K562 (cell line): ENCODE data around the gene PHF21A. TPM values are rescaled to one million over a fixed set of nuclear protein-coding genes. Genes with fewer than 3 reads are reported as not detected.

Source experiments
- ATAC-seq: fragments of 200-7000 bp; cut with Tn5 transposase; 3 replicates; pipeline ENCODE4 v1.9.1; 2020; ENCODE audit warnings: moderate library complexity
- BruUV-seq: library from RNA; stranded (reverse); fragments of 400-500 nt; replicated peaks from 2 replicates; lab custom pipeline; 2021; lab: Mats Ljungman, UMichigan
- CTCF ChIA-PET: fragments of 300-600 bp; formaldehyde crosslinking; extraction: SDS; loops from one replicate; lab custom pipeline; 2021; ENCODE audit warnings: low intra/inter-chr PET ratio; lab: Yijun Ruan, JAX
- POLR2A ChIA-PET: fragments of 300-600, 350-650 bp; sonication (Branson Sonifier 250); formaldehyde crosslinking; extraction: SDS; loops from one replicate; lab custom pipeline; 2021; ENCODE audit warnings: antibody characterized with exemption, inconsistent platforms; lab: Yijun Ruan, JAX
- DNase-seq, 4 experiments: peaks; one replicate each; pipeline versions ENCODE4 v3.0.0 to v3.0.0-alpha.2; 2011 to 2018; ENCODE audit warnings: low spot score in 3 of 4, mixed read lengths in 3 of 4; ENCODE audit errors: extremely low read depth in 1 of 4
- FAIRE-seq: peaks from 2 replicates; lab custom pipeline; 2011; peaks lifted over from hg19 to GRCh38; lab: Jason Lieb, UNC
- H2AFZ ChIP-seq: 2 replicates; pipeline ENCODE4 v1.6.0; 2011; ENCODE audit warnings: low read depth, low read length, control low read depth, inconsistent platforms
- H3K27ac ChIP-seq: fragments of 200-600 bp; 3 replicates; pipeline ENCODE4 v1.8.0; 2011; ENCODE audit warnings: low read depth, mild to moderate bottlenecking, control low read depth, inconsistent platforms, low read length, moderate library complexity, mixed read lengths; ENCODE audit errors: extremely low read depth
- H3K27me3 ChIP-seq, 2 experiments: fragments of 300-600 bp in 1 of 2; 2 replicates in 1 of 2; 3 replicates in 1 of 2; pipeline versions ENCODE4 v1.6.0 to v1.8.0; 2011; ENCODE audit warnings: inconsistent platforms in 2 of 2, low read length in 2 of 2, mild to moderate bottlenecking in 1 of 2, mixed read lengths in 1 of 2, moderate library complexity in 1 of 2; ENCODE audit not compliant: control insufficient read depth in 2 of 2, insufficient read depth in 2 of 2
- H3K36me3 ChIP-seq: fragments of 300-600 bp; 3 replicates; pipeline ENCODE4 v1.8.0; 2011; ENCODE audit warnings: mild to moderate bottlenecking, low read length, inconsistent platforms; ENCODE audit not compliant: control insufficient read depth, insufficient read depth
- H3K4me1 ChIP-seq, 2 experiments: fragments of 200-600 bp in 1 of 2; replicated peaks in 1 of 2; 2 replicates in 1 of 2; 3 replicates in 1 of 2; pipeline versions ENCODE4 v1.5.1 to v1.8.0; 2011; ENCODE audit warnings: inconsistent platforms in 2 of 2, low read length in 2 of 2, mild to moderate bottlenecking in 1 of 2, mixed read lengths in 1 of 2, moderate library complexity in 1 of 2; ENCODE audit not compliant: control insufficient read depth in 2 of 2, insufficient read depth in 2 of 2
- H3K4me2 ChIP-seq: 2 replicates; pipeline ENCODE4 v1.6.1; 2011; ENCODE audit warnings: low read length, control low read depth, inconsistent platforms, mixed read lengths; ENCODE audit not compliant: insufficient read depth
- H3K4me3 ChIP-seq: fragments of 200-600 bp; sonication (generic), shearing (Covaris generic); 2 replicates; pipeline ENCODE4 v1.5.1; 2016; ENCODE audit warnings: control low read depth, inconsistent platforms
- H3K79me2 ChIP-seq: fragments of 200-600 bp; 3 replicates; pipeline ENCODE4 v1.8.0; 2011; ENCODE audit warnings: low read length, inconsistent platforms; ENCODE audit not compliant: control insufficient read depth, insufficient read depth
- H3K9ac ChIP-seq, 2 experiments: 2 replicates each; pipeline versions ENCODE4 v1.6.0 to v1.6.1; 2011; ENCODE audit warnings: low read depth in 2 of 2, low read length in 2 of 2, control low read depth in 1 of 2, inconsistent platforms in 1 of 2, mild to moderate bottlenecking in 1 of 2, mixed read lengths in 1 of 2; ENCODE audit not compliant: insufficient read depth in 1 of 2
- H3K9me1 ChIP-seq: one replicate; pipeline ENCODE4 v1.6.0; 2011; ENCODE audit warnings: inconsistent platforms, mild to moderate bottlenecking, low read length, moderate library complexity; ENCODE audit not compliant: control insufficient read depth, insufficient read depth
- H3K9me3 ChIP-seq: replicated peaks from 2 replicates; pipeline ENCODE4 v1.5.1; 2011; ENCODE audit warnings: low read depth, low read length, inconsistent platforms; ENCODE audit not compliant: control insufficient read depth, insufficient read depth
- H4K20me1 ChIP-seq: replicated peaks from 2 replicates; pipeline ENCODE4 v1.6.1; 2011; ENCODE audit warnings: low read length, inconsistent platforms, mixed read lengths; ENCODE audit not compliant: control insufficient read depth, insufficient read depth
- ERF ChIP-seq: fragments of 450-650 bp; formaldehyde crosslinking; IDR thresholded peaks from 2 replicates; pipeline ENCODE4 v1.4.0; 2020; ENCODE audit warnings: mild to moderate bottlenecking, mixed read lengths
- LARP7 ChIP-seq: fragments of 450-650 bp; IDR thresholded peaks from 2 replicates; pipeline ENCODE4 v1.6.1; 2016
- RFX5 ChIP-seq: IDR thresholded peaks from 2 replicates; pipeline ENCODE4 v1.6.1; 2011; ENCODE audit warnings: low read depth, mild to moderate bottlenecking, improper control_type of control experiment, low read length
- WGBS: fragments of 100-300 bp; shearing (Covaris generic); methylation state at CpG from one replicate; pipeline ENCODE4 v1.1.6; 2016; ENCODE audit warnings: low coverage, mixed read lengths; ENCODE audit not compliant: insufficient coverage; ENCODE audit errors: missing lambda C conversion rate; 5-methylcytosine and 5-hydroxymethylcytosine counted together
- in situ Hi-C: fragments of 300-500 bp; cut with MboI; formaldehyde crosslinking; loops from 4 replicates; pipeline ENCODE4 v1.15.0; 2018; ENCODE audit warnings: inconsistent platforms, mixed read lengths
- intact Hi-C: fragments of 100-400 bp; cut with micrococcal nuclease; formaldehyde crosslinking; loops from 2 replicates; pipeline ENCODE4 v1.14.2; 2022
- polyA plus RNA-seq, 8 experiments: library from polyadenylated mRNA; depleted of rRNA in 4 of 8; stranded (reverse) in 5 of 8; unstranded in 3 of 8; fragments of >200 nt; fragmentation: Nextera tagmentation in 2 of 8; fragmentation: Illumina TruSeq in 1 of 8; extraction: Ambion mirVana in 2 of 8; extraction: Trizol in 1 of 8; gene quantifications; 2 replicates each; pipeline versions ENCODE4 v1.2.1 to v1.2.3, GENCODE V29; 2011 to 2014; ENCODE audit warnings: inconsistent platforms in 1 of 8, missing spikeins in 1 of 8
- total RNA-seq, 7 experiments: library from RNA; depleted of rRNA in 6 of 7; stranded (reverse); fragments of >200 nt in 6 of 7; fragmentation: Illumina TruSeq in 2 of 7; extraction: Trizol in 2 of 7; gene quantifications; 2 replicates each; pipeline versions ENCODE4 v1.2.1 to v1.2.3, GENCODE V29; 2011 to 2021; ENCODE audit warnings: low replicate concordance in 1 of 7
- TF ChIP-seq, protein P1 (sequence below): fragments of 200-400 bp; formaldehyde crosslinking; IDR thresholded peaks from 2 replicates; pipeline ENCODE4 v1.6.1; 2017; ENCODE audit warnings: mild to moderate bottlenecking, low read depth, low read length, moderate library complexity
- TF ChIP-seq, protein P2 (sequence below): fragments of 450-650 bp; formaldehyde crosslinking; IDR thresholded peaks from 2 replicates; pipeline ENCODE4 v1.4.0; 2020; ENCODE audit warnings: mild to moderate bottlenecking, moderate library complexity
- TF ChIP-seq, protein P3 (sequence below): sonication (generic); formaldehyde crosslinking; IDR thresholded peaks from 2 replicates; pipeline ENCODE4 v1.8.0; 2022; ENCODE audit warnings: mild to moderate bottlenecking, missing genetic modification reagents
- TF ChIP-seq, protein P4 (sequence below): fragments of 450-650 bp; formaldehyde crosslinking; IDR thresholded peaks from 2 replicates; pipeline ENCODE4 v1.4.0; 2022; ENCODE audit warnings: mild to moderate bottlenecking, moderate library complexity

PHF21A gene
- total and polyA plus RNA-seq, 9 of the 15 experiments (the other 6 are each of a cell fraction or from before 2014, with no cell fraction given), result 1.5 to 32.4 (median 10.7) TPM

DNA sequence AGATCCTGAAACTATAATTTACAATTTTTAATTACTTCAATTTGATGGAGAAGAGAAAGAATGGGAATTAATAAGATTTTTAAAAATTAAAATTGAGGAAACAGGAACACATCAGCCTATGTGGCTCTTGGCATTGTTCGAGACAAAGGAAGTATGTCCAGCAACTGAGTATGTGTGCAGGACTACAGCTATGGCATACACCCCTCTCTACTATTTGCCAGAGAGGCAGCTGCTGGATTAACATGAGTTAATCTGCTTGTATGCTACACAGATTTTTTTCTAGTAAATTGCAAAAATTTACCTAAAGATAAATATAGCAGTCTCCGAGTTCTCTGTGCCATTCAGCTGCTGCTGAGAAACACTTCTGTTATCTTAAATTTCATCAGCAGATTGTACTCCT, 70.6 kb downstream of the PHF21A start:
- H3K4me1 ChIP-seq, result peaks cover 0 to 11% of the 10 kb centered on the region in 2 experiments; a peak in 3 of 5 replicates
- no peak overlapping the region for H3K4me3 ChIP-seq
- CTCF ChIA-PET, result no interaction called here

More for the DNA sequence above, 70.6 kb downstream of the PHF21A start:
- BruUV-seq, result no TSS peak
- no peaks in the 10 kb centered on the region for H4K20me1 ChIP-seq
- in situ Hi-C loops, result no loop called here
- H3K9me1 ChIP-seq, result no peaks in the 10 kb centered on the region
- no peak overlapping the region for H3K9ac ChIP-seq
- TF ChIP-seq, protein P1, sequence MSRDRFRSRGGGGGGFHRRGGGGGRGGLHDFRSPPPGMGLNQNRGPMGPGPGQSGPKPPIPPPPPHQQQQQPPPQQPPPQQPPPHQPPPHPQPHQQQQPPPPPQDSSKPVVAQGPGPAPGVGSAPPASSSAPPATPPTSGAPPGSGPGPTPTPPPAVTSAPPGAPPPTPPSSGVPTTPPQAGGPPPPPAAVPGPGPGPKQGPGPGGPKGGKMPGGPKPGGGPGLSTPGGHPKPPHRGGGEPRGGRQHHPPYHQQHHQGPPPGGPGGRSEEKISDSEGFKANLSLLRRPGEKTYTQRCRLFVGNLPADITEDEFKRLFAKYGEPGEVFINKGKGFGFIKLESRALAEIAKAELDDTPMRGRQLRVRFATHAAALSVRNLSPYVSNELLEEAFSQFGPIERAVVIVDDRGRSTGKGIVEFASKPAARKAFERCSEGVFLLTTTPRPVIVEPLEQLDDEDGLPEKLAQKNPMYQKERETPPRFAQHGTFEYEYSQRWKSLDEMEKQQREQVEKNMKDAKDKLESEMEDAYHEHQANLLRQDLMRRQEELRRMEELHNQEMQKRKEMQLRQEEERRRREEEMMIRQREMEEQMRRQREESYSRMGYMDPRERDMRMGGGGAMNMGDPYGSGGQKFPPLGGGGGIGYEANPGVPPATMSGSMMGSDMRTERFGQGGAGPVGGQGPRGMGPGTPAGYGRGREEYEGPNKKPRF, result no peak
- TF ChIP-seq, protein P2, sequence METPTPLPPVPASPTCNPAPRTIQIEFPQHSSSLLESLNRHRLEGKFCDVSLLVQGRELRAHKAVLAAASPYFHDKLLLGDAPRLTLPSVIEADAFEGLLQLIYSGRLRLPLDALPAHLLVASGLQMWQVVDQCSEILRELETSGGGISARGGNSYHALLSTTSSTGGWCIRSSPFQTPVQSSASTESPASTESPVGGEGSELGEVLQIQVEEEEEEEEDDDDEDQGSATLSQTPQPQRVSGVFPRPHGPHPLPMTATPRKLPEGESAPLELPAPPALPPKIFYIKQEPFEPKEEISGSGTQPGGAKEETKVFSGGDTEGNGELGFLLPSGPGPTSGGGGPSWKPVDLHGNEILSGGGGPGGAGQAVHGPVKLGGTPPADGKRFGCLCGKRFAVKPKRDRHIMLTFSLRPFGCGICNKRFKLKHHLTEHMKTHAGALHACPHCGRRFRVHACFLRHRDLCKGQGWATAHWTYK, result no peak
- TF ChIP-seq LARP7 (no peak), ERF (CRISPR knock-in tag) (no peak), RFX5 (no peak)
- TF ChIP-seq, protein P3, sequence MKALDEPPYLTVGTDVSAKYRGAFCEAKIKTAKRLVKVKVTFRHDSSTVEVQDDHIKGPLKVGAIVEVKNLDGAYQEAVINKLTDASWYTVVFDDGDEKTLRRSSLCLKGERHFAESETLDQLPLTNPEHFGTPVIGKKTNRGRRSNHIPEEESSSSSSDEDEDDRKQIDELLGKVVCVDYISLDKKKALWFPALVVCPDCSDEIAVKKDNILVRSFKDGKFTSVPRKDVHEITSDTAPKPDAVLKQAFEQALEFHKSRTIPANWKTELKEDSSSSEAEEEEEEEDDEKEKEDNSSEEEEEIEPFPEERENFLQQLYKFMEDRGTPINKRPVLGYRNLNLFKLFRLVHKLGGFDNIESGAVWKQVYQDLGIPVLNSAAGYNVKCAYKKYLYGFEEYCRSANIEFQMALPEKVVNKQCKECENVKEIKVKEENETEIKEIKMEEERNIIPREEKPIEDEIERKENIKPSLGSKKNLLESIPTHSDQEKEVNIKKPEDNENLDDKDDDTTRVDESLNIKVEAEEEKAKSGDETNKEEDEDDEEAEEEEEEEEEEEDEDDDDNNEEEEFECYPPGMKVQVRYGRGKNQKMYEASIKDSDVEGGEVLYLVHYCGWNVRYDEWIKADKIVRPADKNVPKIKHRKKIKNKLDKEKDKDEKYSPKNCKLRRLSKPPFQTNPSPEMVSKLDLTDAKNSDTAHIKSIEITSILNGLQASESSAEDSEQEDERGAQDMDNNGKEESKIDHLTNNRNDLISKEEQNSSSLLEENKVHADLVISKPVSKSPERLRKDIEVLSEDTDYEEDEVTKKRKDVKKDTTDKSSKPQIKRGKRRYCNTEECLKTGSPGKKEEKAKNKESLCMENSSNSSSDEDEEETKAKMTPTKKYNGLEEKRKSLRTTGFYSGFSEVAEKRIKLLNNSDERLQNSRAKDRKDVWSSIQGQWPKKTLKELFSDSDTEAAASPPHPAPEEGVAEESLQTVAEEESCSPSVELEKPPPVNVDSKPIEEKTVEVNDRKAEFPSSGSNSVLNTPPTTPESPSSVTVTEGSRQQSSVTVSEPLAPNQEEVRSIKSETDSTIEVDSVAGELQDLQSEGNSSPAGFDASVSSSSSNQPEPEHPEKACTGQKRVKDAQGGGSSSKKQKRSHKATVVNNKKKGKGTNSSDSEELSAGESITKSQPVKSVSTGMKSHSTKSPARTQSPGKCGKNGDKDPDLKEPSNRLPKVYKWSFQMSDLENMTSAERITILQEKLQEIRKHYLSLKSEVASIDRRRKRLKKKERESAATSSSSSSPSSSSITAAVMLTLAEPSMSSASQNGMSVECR, result no peak
- TF ChIP-seq, protein P4, sequence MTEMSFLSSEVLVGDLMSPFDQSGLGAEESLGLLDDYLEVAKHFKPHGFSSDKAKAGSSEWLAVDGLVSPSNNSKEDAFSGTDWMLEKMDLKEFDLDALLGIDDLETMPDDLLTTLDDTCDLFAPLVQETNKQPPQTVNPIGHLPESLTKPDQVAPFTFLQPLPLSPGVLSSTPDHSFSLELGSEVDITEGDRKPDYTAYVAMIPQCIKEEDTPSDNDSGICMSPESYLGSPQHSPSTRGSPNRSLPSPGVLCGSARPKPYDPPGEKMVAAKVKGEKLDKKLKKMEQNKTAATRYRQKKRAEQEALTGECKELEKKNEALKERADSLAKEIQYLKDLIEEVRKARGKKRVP (CRISPR knock-in tag), result no peak
- POLR2A ChIA-PET, result interaction anchor here (0.6 to 1.4 kb wide), 4 partner anchors 11 to 216 kb away, joined by 3 to 7 read pairs (median 4); no protein-coding TSS in a partner anchor
- H3K27me3 ChIP-seq, result no peaks in the 10 kb centered on the region
- intact Hi-C loops, result no loop called here
- H3K79me2 ChIP-seq, result no peaks in the 10 kb centered on the region
- ATAC-seq (no peak), DNase-seq (no peak), FAIRE-seq (no peak)
- no peaks in the 10 kb centered on the region for H3K9me3 ChIP-seq
- WGBS, result 60% methylated on average over 2 of the region's 2 CpGs
- H3K36me3 ChIP-seq, result no peaks in the 10 kb centered on the region
- H3K27ac ChIP-seq, result no peak overlapping the region
- H3K4me2 ChIP-seq, result no peak overlapping the region
- H2AFZ ChIP-seq, result no peak overlapping the region
